ENCODE data around the gene PTCH2. TPM values are rescaled to one million over a fixed set of nuclear protein-coding genes. Genes with fewer than 3 reads are reported as not detected.

PTCH2 gene
- total RNA-seq, 4 donors from 2014 or later: 0.09 to 0.19 TPM; not detected in 2

DNA sequence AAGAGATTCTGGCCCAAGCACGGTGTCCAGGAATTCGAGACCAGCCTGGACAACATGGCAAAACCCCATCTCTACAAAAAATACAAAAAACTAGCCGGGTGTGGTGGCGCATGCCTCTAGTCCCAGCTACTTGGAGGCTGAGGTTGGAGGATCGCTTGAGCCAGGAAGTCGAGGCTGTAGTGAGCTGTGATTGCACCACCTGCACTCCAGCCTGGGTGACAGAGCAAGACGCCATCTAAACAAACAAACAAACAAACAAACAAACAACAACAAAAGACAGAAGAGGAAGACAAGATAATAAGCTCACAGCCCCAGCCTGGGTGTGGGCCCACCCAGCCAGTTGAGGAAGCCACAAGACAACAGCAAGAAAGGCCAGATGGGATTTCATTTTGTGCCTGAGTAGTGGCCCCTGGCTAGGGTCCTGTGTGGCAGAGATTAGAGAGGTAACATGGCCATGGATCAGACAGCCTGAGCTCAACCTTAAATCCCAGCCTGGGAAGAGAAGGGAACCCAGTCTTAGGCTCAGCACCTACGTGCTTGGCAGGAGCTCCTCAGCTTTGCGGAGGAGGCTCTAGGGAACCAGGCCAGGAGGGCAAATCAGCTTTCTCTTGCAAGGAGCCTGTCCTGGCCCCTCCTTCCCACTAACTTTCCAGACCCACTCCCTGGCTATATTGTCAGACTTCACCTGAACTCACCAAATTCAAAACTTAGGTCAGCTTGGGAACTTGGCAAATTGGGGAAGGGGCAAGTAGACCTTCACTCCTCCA, 50.1 kb downstream of the PTCH2 start:
- TF ChIP-seq POLR2A (IDR thresholded peaks at IDR 0.05): no peak
- TF ChIP-seq, protein P1, sequence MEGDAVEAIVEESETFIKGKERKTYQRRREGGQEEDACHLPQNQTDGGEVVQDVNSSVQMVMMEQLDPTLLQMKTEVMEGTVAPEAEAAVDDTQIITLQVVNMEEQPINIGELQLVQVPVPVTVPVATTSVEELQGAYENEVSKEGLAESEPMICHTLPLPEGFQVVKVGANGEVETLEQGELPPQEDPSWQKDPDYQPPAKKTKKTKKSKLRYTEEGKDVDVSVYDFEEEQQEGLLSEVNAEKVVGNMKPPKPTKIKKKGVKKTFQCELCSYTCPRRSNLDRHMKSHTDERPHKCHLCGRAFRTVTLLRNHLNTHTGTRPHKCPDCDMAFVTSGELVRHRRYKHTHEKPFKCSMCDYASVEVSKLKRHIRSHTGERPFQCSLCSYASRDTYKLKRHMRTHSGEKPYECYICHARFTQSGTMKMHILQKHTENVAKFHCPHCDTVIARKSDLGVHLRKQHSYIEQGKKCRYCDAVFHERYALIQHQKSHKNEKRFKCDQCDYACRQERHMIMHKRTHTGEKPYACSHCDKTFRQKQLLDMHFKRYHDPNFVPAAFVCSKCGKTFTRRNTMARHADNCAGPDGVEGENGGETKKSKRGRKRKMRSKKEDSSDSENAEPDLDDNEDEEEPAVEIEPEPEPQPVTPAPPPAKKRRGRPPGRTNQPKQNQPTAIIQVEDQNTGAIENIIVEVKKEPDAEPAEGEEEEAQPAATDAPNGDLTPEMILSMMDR (IDR thresholded peaks at IDR 0.05): no peak
- Histone ChIP-seq H3K27me3 (no peaks in the 10 kb centered on the region), H3K9me3 (no peaks in the 10 kb centered on the region), H3K27ac (no peak overlapping the region), H3K4me1 (peaks cover 0 to 19% (median 0%) of the 10 kb centered on the region in 3 donors), H3K36me3 (no peaks in the 10 kb centered on the region), H3K4me3 (no peak overlapping the region)
- no peak for DNase-seq
- WGBS, 2 donors: 63 to 75% methylated on average over 5 to 7 of the region's 9 CpGs
- intact Hi-C loops (cut with DNase I): no loop called here

DNA sequence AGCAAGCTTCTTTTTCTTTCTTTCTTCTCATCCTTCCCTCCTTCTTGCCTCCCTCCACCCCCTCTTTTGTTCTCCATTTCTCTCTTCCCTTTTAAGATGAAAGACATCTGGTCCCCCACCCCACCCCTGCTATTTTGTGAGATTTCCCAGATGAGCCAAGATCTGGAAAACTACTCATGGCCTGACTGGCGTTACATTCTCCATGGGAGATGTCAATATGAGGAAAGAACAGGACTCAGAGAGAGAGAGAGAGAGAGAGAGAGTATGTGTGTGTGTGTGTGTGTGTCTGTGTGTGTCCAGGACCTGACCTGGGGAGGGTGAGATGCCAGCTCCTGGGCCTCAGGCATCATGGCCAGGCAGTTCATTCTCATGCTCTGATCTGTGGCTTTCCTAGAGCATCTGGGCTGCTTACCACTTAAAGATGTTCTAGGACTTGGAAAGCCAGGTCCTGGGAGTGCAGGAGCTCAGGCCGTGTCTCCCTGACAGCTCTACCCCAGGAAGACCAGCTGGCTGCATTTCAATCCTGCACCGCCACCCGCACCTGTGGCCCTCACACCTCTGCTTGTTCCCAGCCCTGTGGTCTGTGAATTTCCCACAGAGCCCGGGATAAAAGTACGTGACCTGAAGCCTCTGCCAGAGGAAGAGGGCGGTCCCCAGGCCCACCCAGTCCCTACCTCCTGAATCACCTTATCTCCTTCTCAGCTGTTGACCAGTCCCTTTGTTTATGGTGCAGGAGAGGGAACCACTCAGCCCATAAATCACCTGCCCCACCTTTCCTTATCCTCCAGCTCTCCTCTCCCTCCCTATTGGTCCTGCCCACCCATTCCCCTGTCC, 51.9 kb downstream of the PTCH2 start:
- H3K27ac ChIP-seq: no peak overlapping the region
- H3K36me3 ChIP-seq: no peaks in the 10 kb centered on the region
- WGBS, 2 donors: 71 to 76% methylated on average over 6 to 7 of the region's 7 CpGs
- TF ChIP-seq, protein P1 (IDR thresholded peaks at IDR 0.05): no peak
- TF ChIP-seq POLR2A (IDR thresholded peaks at IDR 0.05): no peak
- no peak overlapping the region for H3K4me3 ChIP-seq
- DNase-seq: no peak
- H3K4me1 ChIP-seq: peaks cover under 1 to 26% (median 6%) of the 10 kb centered on the region in 3 donors
- no peaks in the 10 kb centered on the region for H3K9me3 ChIP-seq
- no peaks in the 10 kb centered on the region for H3K27me3 ChIP-seq
- intact Hi-C loops (cut with DNase I): no loop called here

DNA sequence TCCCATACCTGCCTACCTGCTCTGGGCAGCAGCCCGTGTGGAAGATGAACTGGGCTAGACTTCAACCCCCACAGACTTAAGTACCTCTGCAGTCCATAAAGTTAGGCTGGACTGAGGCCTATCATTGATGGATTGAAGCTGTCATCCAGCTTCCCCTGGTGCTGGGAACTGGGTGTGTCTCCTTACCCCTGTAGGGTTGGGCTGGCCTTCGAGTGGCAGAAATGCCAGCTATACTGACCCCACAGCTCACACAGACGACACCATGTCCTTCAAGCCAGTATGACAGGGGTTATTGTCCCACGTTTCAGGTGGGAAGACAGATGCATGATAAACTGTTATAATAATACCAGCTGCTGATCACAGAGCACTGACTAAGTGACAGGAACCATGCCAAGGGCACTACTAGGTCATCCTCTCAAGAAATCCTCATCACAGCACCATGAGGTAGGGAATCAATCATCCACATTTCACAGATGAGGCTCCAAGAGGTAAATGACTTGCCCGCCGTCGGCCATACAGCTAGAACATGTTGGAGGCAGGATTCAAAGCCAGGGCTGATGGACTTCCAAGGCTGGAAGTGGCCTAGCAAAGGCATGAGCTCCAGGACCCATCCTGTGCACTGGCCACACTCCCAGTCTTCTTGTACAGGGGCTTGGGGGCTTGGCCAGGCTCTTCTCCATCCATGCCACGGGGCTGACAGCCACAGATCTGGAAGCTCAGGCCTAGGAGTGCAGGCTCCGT, 54.8 kb downstream of the PTCH2 start, which contains the start of gene BEST4:
Gene BEST4, minus strand, starts transcription at position 51 of the 741 bp plus-strand sequence. CDS start 465 bp downstream, outside the sequence.
- intact Hi-C loops (cut with DNase I): loop anchor here (10.0 kb wide), 1 partner anchor 47 kb away; no protein-coding TSS in a partner anchor
- WGBS, 2 donors: 84 to 86% methylated on average over 6 to 9 of the region's 9 CpGs
- no peak within 1 kb of the TSS for H3K27ac ChIP-seq
- no peaks in the 10 kb centered on the region for H3K36me3 ChIP-seq
- H3K9me3 ChIP-seq: no peaks in the 10 kb centered on the region
- DNase-seq: no peak
- no peak within 1 kb of the TSS for H3K4me3 ChIP-seq
- no peaks in the 10 kb centered on the region for H3K27me3 ChIP-seq
- peaks cover 20 to 48% (median 27%) of the 10 kb centered on the region in 3 donors for H3K4me1 ChIP-seq
- TF ChIP-seq, protein P1 (IDR thresholded peaks at IDR 0.05): no peak
- no peak for TF ChIP-seq POLR2A (IDR thresholded peaks at IDR 0.05)

DNA sequence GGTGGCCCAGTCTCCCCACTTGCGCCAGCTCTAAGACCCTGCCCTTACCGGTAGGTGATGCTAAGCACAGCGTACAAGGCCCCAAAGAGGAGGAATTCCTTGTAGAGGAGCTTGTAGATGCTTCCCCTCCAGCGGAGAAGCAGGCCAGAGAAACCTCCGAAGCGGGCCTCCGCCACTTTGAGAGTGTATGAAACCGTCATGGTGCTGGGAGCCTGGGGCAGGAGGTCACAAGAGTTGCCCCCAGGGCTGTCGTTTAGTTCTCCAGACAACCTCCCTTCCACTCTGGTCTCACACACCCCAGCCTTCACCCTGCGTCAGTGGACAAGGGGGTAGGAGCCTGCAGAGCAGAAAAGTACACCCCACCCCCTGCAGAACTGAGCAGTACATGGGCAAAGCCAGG, 55.5 kb downstream of the PTCH2 start:
- Histone ChIP-seq H3K4me3 (no peak overlapping the region), H3K4me1 (peaks cover 20 to 45% (median 27%) of the 10 kb centered on the region in 3 donors), H3K9me3 (no peaks in the 10 kb centered on the region), H3K27me3 (no peaks in the 10 kb centered on the region), H3K36me3 (no peaks in the 10 kb centered on the region), H3K27ac (no peak overlapping the region)
- WGBS, 2 donors: 97 to 100% methylated on average over 3 to 7 of the region's 10 CpGs
- no peak for TF ChIP-seq POLR2A (IDR thresholded peaks at IDR 0.05)
- TF ChIP-seq, protein P1 (IDR thresholded peaks at IDR 0.05): no peak
- intact Hi-C loops (cut with DNase I): loop anchor here (10.0 kb wide), 1 partner anchor 47 kb away; no protein-coding TSS in a partner anchor
- no peak for DNase-seq
